Activated CD4-positive, CD25-positive, alpha-beta regulatory T cell treated with anti-CD3 and anti-CD28 coated beads, Interleukin-2, amount 50 U/mL, for 72 hours (primary cell): ENCODE results near the gene SEMA4G.
"Not testable (repeated sequence)": the region's sequence is repeated elsewhere in the genome, so short reads cannot be mapped to it uniquely, and the experiment has no call there.

Experiments used
- DNase-seq: peaks from one replicate; pipeline ENCODE4 v3.0.0; 2021

Gene SEMA4G

GRCh38 chr10:100972115-100972903 is 3.0 kb downstream of the SEMA4G start:
- no peak for DNase-seq

GRCh38 chr10:100972904-100973535 is 3.7 kb downstream of the SEMA4G start:
- DNase-seq: no peak

- not testable (repeated sequence) for DNase-seq
Measured at GRCh38 chr10:100975397-100975796, 6.1 kb downstream of the SEMA4G start.

- no peak for DNase-seq
Measured at GRCh38 chr10:100976906-100977305, 7.6 kb downstream of the SEMA4G start.

GRCh38 chr10:100977436-100977835 is 8.1 kb downstream of the SEMA4G start:
- DNase-seq: no peak

- no peak for DNase-seq
Measured at GRCh38 chr10:100978121-100978900, 9.0 kb downstream of the SEMA4G start.

- no peak for DNase-seq
Measured at GRCh38 chr10:100978901-100979195, 9.5 kb downstream of the SEMA4G start.

- DNase-seq: no peak
Measured at GRCh38 chr10:100979791-100980272, 10.5 kb downstream of the SEMA4G start.

GRCh38 chr10:100980311-100980710 is 11.0 kb downstream of the SEMA4G start:
- DNase-seq: no peak

- DNase-seq: no peak
Measured at GRCh38 chr10:100980711-100981110, 11.4 kb downstream of the SEMA4G start.

GRCh38 chr10:100981178-100981772 is 12.0 kb downstream of the SEMA4G start:
- no peak for DNase-seq

GRCh38 chr10:100982916-100983830 is 13.9 kb downstream of the SEMA4G start:
- no peak for DNase-seq

- peak; percentile 9 for DNase-seq
Measured at GRCh38 chr10:100983868-100984671, 14.8 kb downstream of the SEMA4G start.

- peak; percentile 15 for DNase-seq
Measured at GRCh38 chr10:100984672-100985177, 15.4 kb downstream of the SEMA4G start.

- DNase-seq: no peak
Measured at GRCh38 chr10:100985336-100985735, 16.0 kb downstream of the SEMA4G start.

GRCh38 chr10:100986623-100986951 is 17.3 kb downstream of the SEMA4G start:
- no peak for DNase-seq

GRCh38 chr10:100986952-100987684 is 17.8 kb downstream of the SEMA4G start, which contains the start of the genes MRPL43 and TWNK:
Gene MRPL43 (minus strand): TSS chr10:100987497. CDS start chr10:100987443, 54 bp downstream.
Gene TWNK (plus strand): TSS chr10:100987543. CDS start chr10:100988211, 668 bp downstream.
- peak; percentile 85 for DNase-seq

GRCh38 chr10:100987685-100988049 is 18.4 kb downstream of the SEMA4G start:
- no peak for DNase-seq

- no peak for DNase-seq
Measured at GRCh38 chr10:100988166-100988565, 18.9 kb downstream of the SEMA4G start.

GRCh38 chr10:100989088-100989487 is 19.8 kb downstream of the SEMA4G start:
- DNase-seq: no peak
